Small intestine (tissue), 7 donors: Measurements from ENCODE around the gene NAALADL2. TPM values are rescaled to one million over a fixed set of nuclear protein-coding genes. Genes with fewer than 3 reads are reported as not detected.
"Not testable (repeated sequence)": the region's sequence is repeated elsewhere in the genome, so short reads cannot be mapped to it uniquely, and the experiment has no call there.

ENCODE experiments used
- DNase-seq, 2 donors: peaks; one replicate each; pipeline versions ENCODE4 v3.0.0 to v3.0.0-alpha.2; 2013
- FAIRE-seq: peaks from 2 replicates; lab custom pipeline; 2012; peaks lifted over from hg19 to GRCh38; lab: Jason Lieb, UNC
- H3K27ac ChIP-seq, 3 donors: one replicate each; pipeline ENCODE4 v1.5.1; 2013; ENCODE audit warnings: low read length in 2 of 3, mild to moderate bottlenecking in 2 of 3, control low read depth in 1 of 3, inconsistent platforms in 1 of 3, low read depth in 1 of 3, moderate library complexity in 1 of 3
- H3K27me3 ChIP-seq, 3 donors: one replicate each; pipeline ENCODE4 v1.6.1; 2013; ENCODE audit warnings: low read length in 3 of 3, inconsistent platforms in 1 of 3; ENCODE audit not compliant: control insufficient read depth in 3 of 3, insufficient read depth in 3 of 3
- H3K36me3 ChIP-seq, 3 donors: one replicate each; pipeline ENCODE4 v1.6.1; 2013; ENCODE audit warnings: low read length in 3 of 3, inconsistent platforms in 1 of 3, low read depth in 1 of 3, mild to moderate bottlenecking in 1 of 3, moderate library complexity in 1 of 3; ENCODE audit not compliant: control insufficient read depth in 3 of 3, insufficient read depth in 2 of 3
- H3K4me1 ChIP-seq, 3 donors: one replicate each; pipeline ENCODE4 v1.6.1; 2013; ENCODE audit warnings: low read length in 2 of 3, inconsistent platforms in 1 of 3, low read depth in 1 of 3, mild to moderate bottlenecking in 1 of 3, moderate library complexity in 1 of 3; ENCODE audit not compliant: control insufficient read depth in 3 of 3, insufficient read depth in 2 of 3
- H3K4me3 ChIP-seq, 3 donors: one replicate each; pipeline ENCODE4 v1.5.1; 2013; ENCODE audit warnings: low read length in 3 of 3, control low read depth in 1 of 3, inconsistent platforms in 1 of 3, low read depth in 1 of 3, mild to moderate bottlenecking in 1 of 3, moderate library complexity in 1 of 3
- H3K9me3 ChIP-seq, 2 donors: one replicate each; pipeline ENCODE4 v1.6.1; 2013; ENCODE audit warnings: low read depth in 1 of 2, low read length in 1 of 2; ENCODE audit not compliant: control insufficient read depth in 2 of 2, insufficient read depth in 1 of 2
- WGBS, 3 donors: extraction: QIAGEN DNeasy Blood & Tissue Kit; methylation state at CpG; one replicate each; pipeline ENCODE4 v1.1.7; 2013; 5-methylcytosine and 5-hydroxymethylcytosine counted together
- polyA plus RNA-seq, 4 donors: library from polyadenylated mRNA; stranded (reverse) in 3 of 4; unstranded in 1 of 4; fragments of 200-250 nt in 3 of 4; fragments of 120-200 nt in 1 of 4; gene quantifications; one replicate each; pipeline versions ENCODE4 v1.2.1 to v1.2.3, GENCODE V29; 2013
- donor health status: healthy with polysubstance abuse.
- donor health status: control.
- donor health status: control.
- donor health status: Bipolar disorder and iron deficiency.
- donor health status: healthy.

NAALADL2 gene
- polyA plus RNA-seq, 4 donors: 0.22 to 7.8 (median 0.70) TPM

GRCh38 chr3:175447521-175447920 lies 588.4 kb downstream of the NAALADL2 start:
- H3K27me3 ChIP-seq: no peaks in the 10 kb centered on the region
- no peak overlapping the region for H3K4me3 ChIP-seq
- no peaks in the 10 kb centered on the region for H3K4me1 ChIP-seq
- no peak overlapping the region for H3K27ac ChIP-seq
- H3K9me3 ChIP-seq: no peaks in the 10 kb centered on the region
- WGBS, 3 donors: 85 to 90% (median 88%) methylated on average over 6 of the region's 6 CpGs
- no peaks in the 10 kb centered on the region for H3K36me3 ChIP-seq
- no peak for DNase-seq
- no peak for FAIRE-seq

- FAIRE-seq: no peak
- Histone ChIP-seq H3K36me3 (no peaks in the 10 kb centered on the region), H3K27ac (no peak overlapping the region), H3K9me3 (no peaks in the 10 kb centered on the region), H3K4me1 (no peaks in the 10 kb centered on the region), H3K4me3 (no peak overlapping the region), H3K27me3 (no peaks in the 10 kb centered on the region)
- DNase-seq: no peak
- 88 to 95% (median 93%) methylated on average over 3 of the region's 3 CpGs for WGBS, 3 donors
These were observed 594.2 kb downstream of the NAALADL2 start for GRCh38 chr3:175453361-175453760.

GRCh38 chr3:175456466-175456865 lies 597.3 kb downstream of the NAALADL2 start:
- 80 to 86% (median 81%) methylated on average over 2 of the region's 2 CpGs for WGBS, 3 donors
- Histone ChIP-seq H3K4me1 (no peaks in the 10 kb centered on the region), H3K9me3 (peaks cover 0 to 8% of the 10 kb centered on the region in 2 donors), H3K4me3 (no peak overlapping the region), H3K36me3 (no peaks in the 10 kb centered on the region), H3K27ac (no peak overlapping the region), H3K27me3 (no peaks in the 10 kb centered on the region)
- FAIRE-seq (no peak), DNase-seq (no peak)

GRCh38 chr3:175457301-175457700 lies 598.2 kb downstream of the NAALADL2 start:
- Histone ChIP-seq H3K4me3 (no peak overlapping the region), H3K27ac (no peak overlapping the region), H3K4me1 (no peaks in the 10 kb centered on the region), H3K27me3 (no peaks in the 10 kb centered on the region), H3K9me3 (peaks cover 0 to 8% of the 10 kb centered on the region in 2 donors), H3K36me3 (no peaks in the 10 kb centered on the region)
- DNase-seq (no peak), FAIRE-seq (no peak)
- 87 to 95% (median 91%) methylated on average over 2 of the region's 2 CpGs for WGBS, 3 donors

- H3K27me3 ChIP-seq, FAIRE-seq, H3K4me3 ChIP-seq, H3K9me3 ChIP-seq, H3K4me1 ChIP-seq, DNase-seq, H3K27ac ChIP-seq, H3K36me3 ChIP-seq: not testable (repeated sequence)
- 89 to 90% (median 89%) methylated on average over 4 of the region's 4 CpGs for WGBS, 3 donors
These were observed 601.8 kb downstream of the NAALADL2 start for GRCh38 chr3:175460849-175461399.

GRCh38 chr3:175464362-175464761 lies 605.2 kb downstream of the NAALADL2 start:
- no peak for DNase-seq
- no peak overlapping the region for H3K27ac ChIP-seq
- peaks cover 0 to 8% of the 10 kb centered on the region in 2 donors for H3K9me3 ChIP-seq
- H3K4me3 ChIP-seq: no peak overlapping the region
- no peaks in the 10 kb centered on the region for H3K4me1 ChIP-seq
- no peaks in the 10 kb centered on the region for H3K27me3 ChIP-seq
- 93 to 95% (median 93%) methylated on average over 3 of the region's 3 CpGs for WGBS, 3 donors
- no peak for FAIRE-seq
- no peaks in the 10 kb centered on the region for H3K36me3 ChIP-seq

- Histone ChIP-seq H3K36me3 (no peaks in the 10 kb centered on the region), H3K27ac (no peak overlapping the region), H3K27me3 (no peaks in the 10 kb centered on the region), H3K4me3 (no peak overlapping the region), H3K4me1 (no peaks in the 10 kb centered on the region), H3K9me3 (no peaks in the 10 kb centered on the region)
- no peak for FAIRE-seq
- no peak for DNase-seq
These were observed 610.0 kb downstream of the NAALADL2 start for GRCh38 chr3:175469124-175469523.

GRCh38 chr3:175475765-175476164 lies 616.6 kb downstream of the NAALADL2 start:
- Histone ChIP-seq H3K4me1 (no peaks in the 10 kb centered on the region), H3K27me3 (no peaks in the 10 kb centered on the region), H3K36me3 (no peaks in the 10 kb centered on the region), H3K4me3 (no peak overlapping the region), H3K27ac (no peak overlapping the region), H3K9me3 (no peaks in the 10 kb centered on the region)
- whole genome bisulfite sequencing, 3 donors: 86 to 97% (median 88%) methylated on average over 4 of the region's 4 CpGs
- no peak for FAIRE-seq
- DNase-seq: no peak

GRCh38 chr3:175476489-175476888 lies 617.4 kb downstream of the NAALADL2 start:
- 43 to 47% (median 46%) methylated on average over 2 of the region's 2 CpGs for WGBS, 3 donors

More at GRCh38 chr3:175476489-175476888, 617.4 kb downstream of the NAALADL2 start:
- Histone ChIP-seq H3K27me3 (no peaks in the 10 kb centered on the region), H3K27ac (no peak overlapping the region), H3K36me3 (no peaks in the 10 kb centered on the region), H3K9me3 (no peaks in the 10 kb centered on the region), H3K4me1 (no peaks in the 10 kb centered on the region), H3K4me3 (no peak overlapping the region)
- DNase-seq: no peak
- FAIRE-seq: no peak
